GM23338 (cell line): ENCODE results near the gene AGAP3. TPM values are rescaled to one million over a fixed set of nuclear protein-coding genes. Genes with fewer than 3 reads are reported as not detected.

ENCODE experiments used
- ATAC-seq: fragments of 200-7000 bp; cut with Tn5 transposase; 3 replicates; pipeline ENCODE4 v1.9.1; 2020
- DNase-seq: peaks from one replicate; pipeline ENCODE4 v3.0.0-alpha.2; 2015; ENCODE audit warnings: low spot score
- H2AFZ ChIP-seq: fragments of 200-600 bp; sonication (generic); 2 replicates; pipeline ENCODE4 v1.8.0; 2016; ENCODE audit warnings: antibody characterized with exemption, mild to moderate bottlenecking, moderate library complexity
- H3F3A ChIP-seq: fragments of 200-600 bp; sonication (generic); replicated peaks from 2 replicates; pipeline ENCODE4 v1.8.0; 2017; ENCODE audit warnings: antibody characterized with exemption, mixed run types, low read depth
- H3K27ac ChIP-seq: fragments of 200-600 bp; sonication (generic); 2 replicates; pipeline ENCODE4 v1.6.1; 2016; ENCODE audit warnings: low read depth
- H3K27me3 ChIP-seq: fragments of 200-600 bp; sonication (generic); 2 replicates; pipeline ENCODE4 v1.8.0; 2016; ENCODE audit warnings: mild to moderate bottlenecking, mixed run types, moderate library complexity; ENCODE audit not compliant: insufficient read depth
- H3K36me3 ChIP-seq: fragments of 200-600 bp; sonication (generic); 2 replicates; pipeline ENCODE4 v1.8.0; 2016; ENCODE audit warnings: mild to moderate bottlenecking; ENCODE audit not compliant: insufficient read depth
- H3K4me1 ChIP-seq: fragments of 200-600 bp; sonication (generic); 2 replicates; pipeline ENCODE4 v1.8.0; 2016; ENCODE audit warnings: mild to moderate bottlenecking, moderate library complexity; ENCODE audit not compliant: insufficient read depth
- H3K4me2 ChIP-seq: fragments of 200-600 bp; sonication (generic); 2 replicates; pipeline ENCODE4 v1.7.1; 2017; ENCODE audit warnings: mixed run types
- H3K4me3 ChIP-seq: fragments of 200-600 bp; sonication (generic); 2 replicates; pipeline ENCODE4 v1.6.1; 2016; ENCODE audit warnings: mixed run types
- H3K79me2 ChIP-seq: fragments of 200-600 bp; sonication (generic); replicated peaks from 2 replicates; pipeline ENCODE4 v1.8.0; 2017; ENCODE audit warnings: mild to moderate bottlenecking; ENCODE audit not compliant: insufficient read depth
- H3K9me2 ChIP-seq: fragments of 200-600 bp; sonication (generic); 2 replicates; pipeline ENCODE4 v1.8.0; 2017; ENCODE audit not compliant: insufficient read depth
- H4K20me1 ChIP-seq: fragments of 200-600 bp; sonication (generic); replicated peaks from 2 replicates; pipeline ENCODE4 v1.8.0; 2017; ENCODE audit warnings: mild to moderate bottlenecking; ENCODE audit not compliant: insufficient read depth
- H3K27ac Mint-ChIP-seq: 2 replicates; pipeline ENCODE4 v1.8.0; 2020; ENCODE audit warnings: inconsistent platforms, mild to moderate bottlenecking, moderate library complexity, mixed read lengths
- H3K27me3 Mint-ChIP-seq: 3 replicates; pipeline ENCODE4 v1.8.0; 2022; ENCODE audit warnings: low read depth, mild to moderate bottlenecking, moderate library complexity, mixed read lengths, inconsistent platforms; ENCODE audit not compliant: insufficient read depth, poor library complexity
- H3K36me3 Mint-ChIP-seq: 3 replicates; pipeline ENCODE4 v1.8.0; 2021; ENCODE audit warnings: low read depth, mild to moderate bottlenecking, inconsistent platforms, moderate library complexity, mixed read lengths
- H3K4me1 Mint-ChIP-seq: 3 replicates; pipeline ENCODE4 v1.8.0; 2020; ENCODE audit warnings: mild to moderate bottlenecking, inconsistent platforms, mixed read lengths
- H3K4me3 Mint-ChIP-seq: 3 replicates; pipeline ENCODE4 v1.8.0; 2021; ENCODE audit warnings: moderate library complexity, mild to moderate bottlenecking, inconsistent platforms, mixed read lengths
- H3K9me3 Mint-ChIP-seq: 3 replicates; pipeline ENCODE4 v1.8.0; 2020; ENCODE audit warnings: moderate library complexity, mild to moderate bottlenecking, inconsistent platforms, mixed read lengths
- CREB1 ChIP-seq: fragments of 250-450 bp; sonication (Bioruptor Pico); IDR thresholded peaks from 2 replicates; pipeline ENCODE4 v1.5.0; 2020; ENCODE audit warnings: low read depth, mild to moderate bottlenecking, moderate library complexity
- ETS1 ChIP-seq: IDR thresholded peaks from 2 replicates; pipeline ENCODE4 v1.6.1; 2016; ENCODE audit warnings: antibody characterized with exemption
- EZH2 ChIP-seq: fragments of 200-600 bp; sonication (generic); IDR thresholded peaks from one replicate; pipeline ENCODE4 v1.8.0; 2017; ENCODE audit warnings: antibody characterized with exemption, mild to moderate bottlenecking, low read depth; ENCODE audit not compliant: unreplicated experiment
- polyA plus RNA-seq: library from polyadenylated mRNA; unstranded; fragments of >200 nt; fragmentation: Nextera tagmentation; extraction: Ambion mirVana; gene quantifications from 2 replicates; pipeline ENCODE4 v1.2.1, GENCODE V29; 2016
- total RNA-seq: library from RNA; depleted of rRNA; stranded (reverse); fragments of >200 nt; shearing (Covaris generic); gene quantifications from 2 replicates; pipeline ENCODE4 v1.2.3, GENCODE V29; 2014
- TF ChIP-seq, protein P1 (sequence below), 2 experiments: fragments of 200-600 bp in 1 of 2; sonication (generic) in 1 of 2; conservative IDR thresholded peaks; 2 replicates each; pipeline versions ENCODE4 v1.5.1 to v1.6.1; 2016 to 2017; ENCODE audit warnings: antibody characterized with exemption in 2 of 2, low read depth in 2 of 2, mild to moderate bottlenecking in 2 of 2, moderate library complexity in 1 of 2
- TF ChIP-seq, protein P2 (sequence below): IDR thresholded peaks from one replicate; pipeline ENCODE4 v1.6.1; 2018; ENCODE audit warnings: antibody characterized with exemption; ENCODE audit not compliant: unreplicated experiment
- TF ChIP-seq, protein P3 (sequence below): fragments of 250-450 bp; sonication (Bioruptor Pico); IDR thresholded peaks from 2 replicates; pipeline ENCODE4 v1.5.0; 2020; ENCODE audit warnings: mild to moderate bottlenecking, moderate library complexity

The AGAP3 gene
- total and polyA plus RNA-seq, 2 experiments from 2014 or later = 24.0 to 39.2 TPM

DNA sequence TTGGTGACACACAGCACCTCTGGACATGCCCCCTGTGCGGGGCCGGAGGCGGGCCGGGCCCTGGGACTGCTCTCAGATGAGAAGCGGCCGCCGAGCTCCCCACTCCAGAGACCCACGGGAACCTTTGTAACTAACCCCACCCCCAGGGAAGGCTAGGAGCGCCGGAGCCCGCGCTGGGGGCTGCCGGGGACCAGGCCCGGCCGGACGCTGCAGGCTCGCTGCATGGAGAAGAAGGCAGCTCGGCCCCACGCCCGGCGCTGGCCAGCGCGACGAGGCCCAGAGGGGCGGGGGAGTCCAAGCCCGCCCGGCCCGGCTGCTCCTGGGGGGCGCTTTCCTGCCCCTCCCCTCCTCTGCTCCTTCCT is 36.5 kb downstream of the AGAP3 start:
- no peak overlapping the region for H3K27ac ChIP-seq
- H3K9me2 ChIP-seq = no peaks in the 10 kb centered on the region
- H3K4me3 ChIP-seq = no peak overlapping the region
- DNase-seq (no peak), ATAC-seq (no peak)
- Mint-ChIP-seq H3K4me1 (peaks cover 36% of the 10 kb centered on the region), H3K36me3 (peaks cover 36% of the 10 kb centered on the region), H3K27ac (no peak overlapping the region), H3K9me3 (no peaks in the 10 kb centered on the region), H3K4me3 (no peak overlapping the region), H3K27me3 (peaks cover 39% of the 10 kb centered on the region)
- H4K20me1 ChIP-seq = peaks cover 26% of the 10 kb centered on the region
- no peak overlapping the region for H2AFZ ChIP-seq
- H3K36me3 ChIP-seq = no peaks in the 10 kb centered on the region; the same call in 1 of the 2 replicates
- no peaks in the 10 kb centered on the region for H3K79me2 ChIP-seq
- peaks cover 15% of the 10 kb centered on the region for H3K4me1 ChIP-seq
- peaks cover 21% of the 10 kb centered on the region for H3F3A ChIP-seq
- TF ChIP-seq, protein P1, sequence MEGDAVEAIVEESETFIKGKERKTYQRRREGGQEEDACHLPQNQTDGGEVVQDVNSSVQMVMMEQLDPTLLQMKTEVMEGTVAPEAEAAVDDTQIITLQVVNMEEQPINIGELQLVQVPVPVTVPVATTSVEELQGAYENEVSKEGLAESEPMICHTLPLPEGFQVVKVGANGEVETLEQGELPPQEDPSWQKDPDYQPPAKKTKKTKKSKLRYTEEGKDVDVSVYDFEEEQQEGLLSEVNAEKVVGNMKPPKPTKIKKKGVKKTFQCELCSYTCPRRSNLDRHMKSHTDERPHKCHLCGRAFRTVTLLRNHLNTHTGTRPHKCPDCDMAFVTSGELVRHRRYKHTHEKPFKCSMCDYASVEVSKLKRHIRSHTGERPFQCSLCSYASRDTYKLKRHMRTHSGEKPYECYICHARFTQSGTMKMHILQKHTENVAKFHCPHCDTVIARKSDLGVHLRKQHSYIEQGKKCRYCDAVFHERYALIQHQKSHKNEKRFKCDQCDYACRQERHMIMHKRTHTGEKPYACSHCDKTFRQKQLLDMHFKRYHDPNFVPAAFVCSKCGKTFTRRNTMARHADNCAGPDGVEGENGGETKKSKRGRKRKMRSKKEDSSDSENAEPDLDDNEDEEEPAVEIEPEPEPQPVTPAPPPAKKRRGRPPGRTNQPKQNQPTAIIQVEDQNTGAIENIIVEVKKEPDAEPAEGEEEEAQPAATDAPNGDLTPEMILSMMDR (conservative IDR thresholded peaks at IDR 0.05; ENCODE audit: low read depth in 2 of 2) = no peak
- TF ChIP-seq, protein P2, sequence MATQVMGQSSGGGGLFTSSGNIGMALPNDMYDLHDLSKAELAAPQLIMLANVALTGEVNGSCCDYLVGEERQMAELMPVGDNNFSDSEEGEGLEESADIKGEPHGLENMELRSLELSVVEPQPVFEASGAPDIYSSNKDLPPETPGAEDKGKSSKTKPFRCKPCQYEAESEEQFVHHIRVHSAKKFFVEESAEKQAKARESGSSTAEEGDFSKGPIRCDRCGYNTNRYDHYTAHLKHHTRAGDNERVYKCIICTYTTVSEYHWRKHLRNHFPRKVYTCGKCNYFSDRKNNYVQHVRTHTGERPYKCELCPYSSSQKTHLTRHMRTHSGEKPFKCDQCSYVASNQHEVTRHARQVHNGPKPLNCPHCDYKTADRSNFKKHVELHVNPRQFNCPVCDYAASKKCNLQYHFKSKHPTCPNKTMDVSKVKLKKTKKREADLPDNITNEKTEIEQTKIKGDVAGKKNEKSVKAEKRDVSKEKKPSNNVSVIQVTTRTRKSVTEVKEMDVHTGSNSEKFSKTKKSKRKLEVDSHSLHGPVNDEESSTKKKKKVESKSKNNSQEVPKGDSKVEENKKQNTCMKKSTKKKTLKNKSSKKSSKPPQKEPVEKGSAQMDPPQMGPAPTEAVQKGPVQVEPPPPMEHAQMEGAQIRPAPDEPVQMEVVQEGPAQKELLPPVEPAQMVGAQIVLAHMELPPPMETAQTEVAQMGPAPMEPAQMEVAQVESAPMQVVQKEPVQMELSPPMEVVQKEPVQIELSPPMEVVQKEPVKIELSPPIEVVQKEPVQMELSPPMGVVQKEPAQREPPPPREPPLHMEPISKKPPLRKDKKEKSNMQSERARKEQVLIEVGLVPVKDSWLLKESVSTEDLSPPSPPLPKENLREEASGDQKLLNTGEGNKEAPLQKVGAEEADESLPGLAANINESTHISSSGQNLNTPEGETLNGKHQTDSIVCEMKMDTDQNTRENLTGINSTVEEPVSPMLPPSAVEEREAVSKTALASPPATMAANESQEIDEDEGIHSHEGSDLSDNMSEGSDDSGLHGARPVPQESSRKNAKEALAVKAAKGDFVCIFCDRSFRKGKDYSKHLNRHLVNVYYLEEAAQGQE = no peak
- no peak overlapping the region for H3K4me2 ChIP-seq
- H3K27me3 ChIP-seq = peaks cover 22% of the 10 kb centered on the region

DNA sequence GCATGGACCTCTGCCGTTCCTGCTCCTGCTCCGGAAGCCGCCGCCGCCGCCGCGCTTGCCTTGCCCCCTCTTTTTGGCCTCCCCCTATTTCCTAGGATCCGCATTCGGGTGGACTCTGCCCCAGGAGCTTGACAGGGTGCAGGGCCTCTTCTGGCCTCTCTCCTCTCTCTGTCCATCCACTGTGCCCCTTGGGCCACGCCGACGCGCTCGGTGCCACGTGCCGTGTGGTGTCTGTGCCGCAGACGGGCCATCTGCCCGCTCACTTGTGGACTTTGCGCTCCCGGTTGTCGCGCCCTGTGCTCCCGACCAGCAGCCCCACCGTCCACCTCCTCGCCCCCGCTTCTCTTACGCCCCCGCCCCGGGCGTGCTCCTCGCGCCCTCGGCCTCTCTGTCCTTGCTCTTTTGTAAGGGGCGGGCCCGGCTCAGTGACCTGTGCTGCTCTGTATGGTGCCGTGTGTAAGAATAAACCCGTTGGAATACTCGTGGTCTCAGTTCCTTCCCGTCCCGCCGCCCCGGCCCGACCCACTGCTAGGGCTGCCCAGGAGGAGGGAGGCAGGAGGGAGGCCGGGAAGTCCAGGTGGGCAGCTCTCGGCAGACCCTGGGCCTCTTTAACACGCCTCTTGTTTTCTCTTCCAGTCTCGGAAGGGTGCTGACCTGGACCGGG is 37.0 kb downstream of the AGAP3 start:
- H4K20me1 ChIP-seq = peaks cover 23% of the 10 kb centered on the region
- Mint-ChIP-seq H3K27ac (no peak overlapping the region), H3K27me3 (peaks cover 39% of the 10 kb centered on the region), H3K4me1 (peaks cover 39% of the 10 kb centered on the region), H3K4me3 (no peak overlapping the region), H3K36me3 (peaks cover 39% of the 10 kb centered on the region), H3K9me3 (no peaks in the 10 kb centered on the region)
- no peak overlapping the region for H3K4me2 ChIP-seq
- no peak overlapping the region for H2AFZ ChIP-seq
- H3K4me3 ChIP-seq = no peak overlapping the region
- ATAC-seq = no peak
- peaks cover 22% of the 10 kb centered on the region for H3K27me3 ChIP-seq
- H3F3A ChIP-seq = peaks cover 21% of the 10 kb centered on the region
- H3K36me3 ChIP-seq = no peaks in the 10 kb centered on the region; the same call in 1 of the 2 replicates
- no peak for DNase-seq
- no peak overlapping the region for H3K27ac ChIP-seq
- no peaks in the 10 kb centered on the region for H3K9me2 ChIP-seq
- no peaks in the 10 kb centered on the region for H3K79me2 ChIP-seq
- no peak for TF ChIP-seq CREB1 (CRISPR knock-in tag)
- TF ChIP-seq EZH2 = no peak
- TF ChIP-seq, protein P3, sequence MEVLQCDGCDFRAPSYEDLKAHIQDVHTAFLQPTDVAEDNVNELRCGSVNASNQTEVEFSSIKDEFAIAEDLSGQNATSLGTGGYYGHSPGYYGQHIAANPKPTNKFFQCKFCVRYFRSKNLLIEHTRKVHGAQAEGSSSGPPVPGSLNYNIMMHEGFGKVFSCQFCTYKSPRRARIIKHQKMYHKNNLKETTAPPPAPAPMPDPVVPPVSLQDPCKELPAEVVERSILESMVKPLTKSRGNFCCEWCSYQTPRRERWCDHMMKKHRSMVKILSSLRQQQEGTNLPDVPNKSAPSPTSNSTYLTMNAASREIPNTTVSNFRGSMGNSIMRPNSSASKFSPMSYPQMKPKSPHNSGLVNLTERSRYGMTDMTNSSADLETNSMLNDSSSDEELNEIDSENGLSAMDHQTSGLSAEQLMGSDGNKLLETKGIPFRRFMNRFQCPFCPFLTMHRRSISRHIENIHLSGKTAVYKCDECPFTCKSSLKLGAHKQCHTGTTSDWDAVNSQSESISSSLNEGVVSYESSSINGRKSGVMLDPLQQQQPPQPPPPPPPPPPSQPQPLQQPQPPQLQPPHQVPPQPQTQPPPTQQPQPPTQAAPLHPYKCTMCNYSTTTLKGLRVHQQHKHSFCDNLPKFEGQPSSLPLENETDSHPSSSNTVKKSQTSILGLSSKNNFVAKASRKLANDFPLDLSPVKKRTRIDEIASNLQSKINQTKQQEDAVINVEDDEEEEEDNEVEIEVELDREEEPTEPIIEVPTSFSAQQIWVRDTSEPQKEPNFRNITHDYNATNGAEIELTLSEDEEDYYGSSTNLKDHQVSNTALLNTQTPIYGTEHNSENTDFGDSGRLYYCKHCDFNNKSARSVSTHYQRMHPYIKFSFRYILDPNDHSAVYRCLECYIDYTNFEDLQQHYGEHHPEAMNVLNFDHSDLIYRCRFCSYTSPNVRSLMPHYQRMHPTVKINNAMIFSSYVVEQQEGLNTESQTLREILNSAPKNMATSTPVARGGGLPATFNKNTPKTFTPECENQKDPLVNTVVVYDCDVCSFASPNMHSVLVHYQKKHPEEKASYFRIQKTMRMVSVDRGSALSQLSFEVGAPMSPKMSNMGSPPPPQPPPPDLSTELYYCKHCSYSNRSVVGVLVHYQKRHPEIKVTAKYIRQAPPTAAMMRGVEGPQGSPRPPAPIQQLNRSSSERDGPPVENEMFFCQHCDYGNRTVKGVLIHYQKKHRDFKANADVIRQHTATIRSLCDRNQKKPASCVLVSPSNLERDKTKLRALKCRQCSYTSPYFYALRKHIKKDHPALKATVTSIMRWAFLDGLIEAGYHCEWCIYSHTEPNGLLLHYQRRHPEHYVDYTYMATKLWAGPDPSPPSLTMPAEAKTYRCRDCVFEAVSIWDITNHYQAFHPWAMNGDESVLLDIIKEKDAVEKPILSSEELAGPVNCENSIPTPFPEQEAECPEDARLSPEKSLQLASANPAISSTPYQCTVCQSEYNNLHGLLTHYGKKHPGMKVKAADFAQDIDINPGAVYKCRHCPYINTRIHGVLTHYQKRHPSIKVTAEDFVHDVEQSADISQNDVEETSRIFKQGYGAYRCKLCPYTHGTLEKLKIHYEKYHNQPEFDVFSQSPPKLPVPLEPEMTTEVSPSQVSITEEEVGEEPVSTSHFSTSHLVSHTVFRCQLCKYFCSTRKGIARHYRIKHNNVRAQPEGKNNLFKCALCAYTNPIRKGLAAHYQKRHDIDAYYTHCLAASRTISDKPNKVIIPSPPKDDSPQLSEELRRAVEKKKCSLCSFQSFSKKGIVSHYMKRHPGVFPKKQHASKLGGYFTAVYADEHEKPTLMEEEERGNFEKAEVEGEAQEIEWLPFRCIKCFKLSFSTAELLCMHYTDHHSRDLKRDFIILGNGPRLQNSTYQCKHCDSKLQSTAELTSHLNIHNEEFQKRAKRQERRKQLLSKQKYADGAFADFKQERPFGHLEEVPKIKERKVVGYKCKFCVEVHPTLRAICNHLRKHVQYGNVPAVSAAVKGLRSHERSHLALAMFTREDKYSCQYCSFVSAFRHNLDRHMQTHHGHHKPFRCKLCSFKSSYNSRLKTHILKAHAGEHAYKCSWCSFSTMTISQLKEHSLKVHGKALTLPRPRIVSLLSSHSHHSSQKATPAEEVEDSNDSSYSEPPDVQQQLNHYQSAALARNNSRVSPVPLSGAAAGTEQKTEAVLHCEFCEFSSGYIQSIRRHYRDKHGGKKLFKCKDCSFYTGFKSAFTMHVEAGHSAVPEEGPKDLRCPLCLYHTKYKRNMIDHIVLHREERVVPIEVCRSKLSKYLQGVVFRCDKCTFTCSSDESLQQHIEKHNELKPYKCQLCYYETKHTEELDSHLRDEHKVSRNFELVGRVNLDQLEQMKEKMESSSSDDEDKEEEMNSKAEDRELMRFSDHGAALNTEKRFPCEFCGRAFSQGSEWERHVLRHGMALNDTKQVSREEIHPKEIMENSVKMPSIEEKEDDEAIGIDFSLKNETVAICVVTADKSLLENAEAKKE (CRISPR knock-in tag) = no peak
- TF ChIP-seq ETS1 = no peak
- peaks cover 15% of the 10 kb centered on the region for H3K4me1 ChIP-seq
